ENCODE data around the gene GAB2. TPM values are rescaled to one million over a fixed set of nuclear protein-coding genes. Genes with fewer than 3 reads are reported as not detected.

Gene GAB2
- total RNA-seq, 2 experiments from 2014 or later: 15.9 to 16.6 TPM

- ChIA-PET CTCF (interaction anchor here (1.0 to 1.5 kb wide), 2 partner anchors 12 to 134 kb away, joined by 3 to 4 read pairs; no protein-coding TSS in a partner anchor), POLR2A (interaction anchor here (0.7 kb wide), 1 partner anchor 140 kb away, joined by 4 read pairs; no protein-coding TSS in a partner anchor)
- H3K4me1 Mint-ChIP-seq: peaks cover 59% of the 10 kb centered on the region
- H3K9me3 Mint-ChIP-seq: peaks cover 2% of the 10 kb centered on the region
- H3K36me3 Mint-ChIP-seq (ENCODE audit: low read depth): peaks cover 6% of the 10 kb centered on the region
- H3K27ac Mint-ChIP-seq: peak overlapping the region; percentile 85
- H3K4me3 Mint-ChIP-seq: no peak overlapping the region
- H3K27me3 Mint-ChIP-seq: peaks cover 4% of the 10 kb centered on the region
- DNase-seq: peak; percentile 19
Measured at GRCh38 chr11:78424334-78425270, 7.0 kb upstream of the GAB2 start.

DNA sequence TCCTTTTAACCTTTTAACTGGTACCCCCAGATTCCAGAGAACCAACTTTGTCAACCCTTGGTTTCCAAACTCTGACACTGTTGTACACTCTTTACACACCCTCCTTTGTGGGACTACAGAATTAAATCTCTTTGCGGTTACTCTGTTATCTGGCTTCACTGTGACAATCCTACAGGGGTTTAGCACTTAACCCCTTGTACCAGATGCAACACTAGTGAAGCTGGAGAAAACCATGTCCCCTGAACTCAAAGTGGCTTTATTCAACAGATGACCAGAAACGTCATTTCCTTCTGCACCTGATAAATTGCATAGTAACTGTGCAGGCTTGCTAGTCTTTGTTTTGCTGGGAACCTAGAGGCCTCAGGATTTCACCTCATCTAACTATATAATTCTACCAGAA is 5.6 kb upstream of the GAB2 start:
- H3K27ac Mint-ChIP-seq: no peak overlapping the region
- peaks cover 17% of the 10 kb centered on the region for H3K27me3 Mint-ChIP-seq
- no peak overlapping the region for H3K4me3 Mint-ChIP-seq
- peaks cover 60% of the 10 kb centered on the region for H3K4me1 Mint-ChIP-seq
- H3K9me3 Mint-ChIP-seq: peaks cover 2% of the 10 kb centered on the region
- POLR2A ChIA-PET: no interaction called here
- no peak for DNase-seq
- CTCF ChIA-PET: interaction anchor here (0.6 kb wide), 1 partner anchor 100 kb away, joined by 5 read pairs; no protein-coding TSS in a partner anchor
- H3K36me3 Mint-ChIP-seq (ENCODE audit: low read depth): peaks cover 3% of the 10 kb centered on the region

DNA sequence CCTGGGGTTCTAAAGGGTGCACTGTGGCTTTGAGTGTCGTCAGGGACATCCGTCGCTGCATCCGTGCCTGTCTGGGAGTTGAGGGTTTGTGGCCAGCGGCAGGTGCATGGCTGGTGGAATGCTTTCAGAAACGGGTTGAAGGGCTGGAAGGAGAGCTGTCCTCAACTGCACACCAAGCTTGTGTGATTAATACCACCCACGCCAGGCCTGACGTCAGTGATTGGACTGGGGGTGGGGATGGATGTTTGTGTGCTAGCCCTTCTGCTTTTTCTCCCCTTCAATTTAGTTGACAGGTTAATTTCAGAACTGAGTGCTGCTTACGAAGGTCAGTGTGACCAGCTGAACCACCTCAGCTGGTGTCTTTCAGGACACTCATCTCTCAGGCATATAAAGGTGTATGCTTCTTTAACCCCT is 3.2 kb upstream of the GAB2 start:
- CTCF ChIA-PET: interaction anchor here (0.5 to 1.8 kb wide), 10 partner anchors 8 to 374 kb away, joined by 3 to 7 read pairs (median 4); no protein-coding TSS in a partner anchor
- DNase-seq: peak; percentile 20
- POLR2A ChIA-PET: no interaction called here
- Mint-ChIP-seq H3K4me3 (no peak overlapping the region), H3K27ac (no peak overlapping the region), H3K4me1 (peaks cover 61% of the 10 kb centered on the region), H3K36me3 (ENCODE audit: low read depth) (peaks cover 5% of the 10 kb centered on the region), H3K27me3 (peaks cover 19% of the 10 kb centered on the region), H3K9me3 (peaks cover 2% of the 10 kb centered on the region)

DNA sequence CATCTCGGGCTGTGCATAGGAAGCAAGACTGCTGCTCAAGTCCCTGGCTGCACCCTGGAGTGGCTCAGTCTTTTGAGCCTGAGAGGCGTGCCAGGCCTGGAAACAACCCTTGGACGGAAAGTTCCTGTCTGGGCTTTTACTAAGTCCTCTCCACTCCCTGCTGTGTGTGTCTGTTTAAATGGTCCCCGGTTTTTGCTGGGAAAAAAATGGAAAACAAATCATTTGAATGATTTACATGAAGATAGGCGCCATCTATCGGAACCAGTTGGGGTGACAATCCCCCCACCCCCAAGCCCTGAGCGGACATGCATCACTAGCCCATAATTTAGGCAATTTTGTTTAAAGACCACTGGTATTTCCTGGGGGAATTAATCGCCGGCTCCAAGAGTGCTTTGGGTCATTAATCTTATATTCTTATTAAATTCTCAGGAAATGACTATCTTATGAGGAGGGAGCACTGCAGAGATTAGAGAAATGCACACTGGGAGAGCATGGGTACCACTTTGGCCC is 2.7 kb upstream of the GAB2 start:
- H3K4me1 Mint-ChIP-seq: peaks cover 60% of the 10 kb centered on the region
- H3K27ac Mint-ChIP-seq: no peak overlapping the region
- CTCF ChIA-PET: interaction anchor here (0.5 to 1.8 kb wide), 13 partner anchors 8 to 373 kb away, joined by 3 to 7 read pairs (median 4); no protein-coding TSS in a partner anchor
- H3K4me3 Mint-ChIP-seq: no peak overlapping the region
- peak; percentile 50 for DNase-seq
- H3K36me3 Mint-ChIP-seq (ENCODE audit: low read depth): peaks cover 5% of the 10 kb centered on the region
- POLR2A ChIA-PET: no interaction called here
- H3K9me3 Mint-ChIP-seq: peaks cover 2% of the 10 kb centered on the region
- peaks cover 19% of the 10 kb centered on the region for H3K27me3 Mint-ChIP-seq

DNA sequence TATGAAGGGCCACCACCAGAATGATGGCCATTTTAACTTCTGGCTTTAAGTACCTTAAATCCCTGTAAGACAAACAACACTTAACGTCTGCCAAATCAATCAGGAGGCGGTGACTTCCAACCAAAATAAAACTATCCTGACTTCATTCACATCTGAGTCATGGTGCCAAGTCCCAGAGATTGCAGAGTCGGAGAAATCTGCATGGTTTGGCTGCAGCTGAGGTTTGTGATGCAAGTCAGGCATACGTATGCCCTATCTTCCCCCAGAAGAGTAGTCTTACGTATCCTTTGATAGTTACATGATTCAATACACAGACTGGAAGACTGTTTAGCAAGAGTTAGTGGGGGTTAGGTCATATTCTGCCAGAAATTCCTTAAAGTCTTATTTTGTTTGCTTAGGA is 1.7 kb upstream of the GAB2 start:
- peaks cover 19% of the 10 kb centered on the region for H3K27me3 Mint-ChIP-seq
- H3K4me1 Mint-ChIP-seq: peaks cover 52% of the 10 kb centered on the region
- peaks cover 3% of the 10 kb centered on the region for H3K36me3 Mint-ChIP-seq (ENCODE audit: low read depth)
- ChIA-PET POLR2A (no interaction called here), CTCF (interaction anchor here (0.6 to 2.5 kb wide), 8 partner anchors 12 to 191 kb away, joined by 3 to 17 read pairs (median 5); no protein-coding TSS in a partner anchor)
- no peak for DNase-seq
- no peak overlapping the region for H3K27ac Mint-ChIP-seq
- H3K4me3 Mint-ChIP-seq: no peak overlapping the region
- H3K9me3 Mint-ChIP-seq: peaks cover 2% of the 10 kb centered on the region

DNA sequence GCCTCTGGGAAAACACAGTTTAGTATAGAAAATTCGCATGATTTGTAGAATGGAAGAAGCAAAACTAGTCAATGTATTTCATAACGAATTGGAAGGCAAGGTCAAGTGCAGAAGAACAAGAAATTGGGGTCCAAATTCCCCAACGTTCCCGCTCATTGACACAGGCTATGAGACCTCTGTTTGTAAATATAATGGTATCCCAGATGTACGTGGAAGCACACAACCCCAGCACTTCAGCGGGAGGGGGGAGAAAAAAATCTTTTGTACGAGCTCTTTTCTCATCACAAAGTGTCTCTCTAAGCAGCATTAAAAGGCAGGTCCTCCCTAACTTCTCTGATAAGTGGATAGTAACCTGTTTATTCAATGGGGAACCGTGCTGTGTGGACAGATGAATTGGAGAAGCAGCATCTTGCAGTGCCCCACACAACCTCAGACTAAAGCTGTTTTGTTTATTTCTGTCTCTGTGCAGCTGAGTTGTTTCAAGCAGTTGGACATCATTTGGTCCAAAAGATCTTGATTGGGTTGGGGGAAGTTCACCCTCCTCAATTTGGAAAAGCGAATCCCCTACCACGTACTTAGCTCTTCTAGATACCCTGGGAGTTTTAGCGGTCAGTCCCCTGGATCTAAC is 1.1 kb upstream of the GAB2 start:
- POLR2A ChIA-PET: no interaction called here

GRCh38 chr11:78417888-78418583 is 416 bp upstream of the GAB2 start:
- Mint-ChIP-seq H3K27me3 (peaks cover 19% of the 10 kb centered on the region), H3K9me3 (no peaks in the 10 kb centered on the region), H3K27ac (peak overlapping the region; percentile 91), H3K36me3 (ENCODE audit: low read depth) (peaks cover 2% of the 10 kb centered on the region), H3K4me3 (peak overlapping the region; percentile 75), H3K4me1 (peaks cover 52% of the 10 kb centered on the region)
- peak; percentile 78 for DNase-seq
- ChIA-PET POLR2A (interaction anchor here (0.6 kb wide), 2 partner anchors 11 to 35 kb away, joined by 3 read pairs; no protein-coding TSS in a partner anchor), CTCF (interaction anchor here (0.6 to 2.5 kb wide), 12 partner anchors 9 to 273 kb away, joined by 3 to 17 read pairs (median 4); no protein-coding TSS in a partner anchor)

More for the DNA sequence above, 1.1 kb upstream of the GAB2 start:
- no peaks in the 10 kb centered on the region for H3K9me3 Mint-ChIP-seq
- CTCF ChIA-PET: interaction anchor here (0.6 to 2.5 kb wide), 12 partner anchors 9 to 273 kb away, joined by 3 to 17 read pairs (median 4); no protein-coding TSS in a partner anchor
- peak overlapping the region; percentile 91 for H3K27ac Mint-ChIP-seq
- H3K27me3 Mint-ChIP-seq: peaks cover 19% of the 10 kb centered on the region
- H3K36me3 Mint-ChIP-seq (ENCODE audit: low read depth): peaks cover 2% of the 10 kb centered on the region
- peak overlapping the region; percentile 75 for H3K4me3 Mint-ChIP-seq
- peaks cover 47% of the 10 kb centered on the region for H3K4me1 Mint-ChIP-seq
- DNase-seq: no peak

DNA sequence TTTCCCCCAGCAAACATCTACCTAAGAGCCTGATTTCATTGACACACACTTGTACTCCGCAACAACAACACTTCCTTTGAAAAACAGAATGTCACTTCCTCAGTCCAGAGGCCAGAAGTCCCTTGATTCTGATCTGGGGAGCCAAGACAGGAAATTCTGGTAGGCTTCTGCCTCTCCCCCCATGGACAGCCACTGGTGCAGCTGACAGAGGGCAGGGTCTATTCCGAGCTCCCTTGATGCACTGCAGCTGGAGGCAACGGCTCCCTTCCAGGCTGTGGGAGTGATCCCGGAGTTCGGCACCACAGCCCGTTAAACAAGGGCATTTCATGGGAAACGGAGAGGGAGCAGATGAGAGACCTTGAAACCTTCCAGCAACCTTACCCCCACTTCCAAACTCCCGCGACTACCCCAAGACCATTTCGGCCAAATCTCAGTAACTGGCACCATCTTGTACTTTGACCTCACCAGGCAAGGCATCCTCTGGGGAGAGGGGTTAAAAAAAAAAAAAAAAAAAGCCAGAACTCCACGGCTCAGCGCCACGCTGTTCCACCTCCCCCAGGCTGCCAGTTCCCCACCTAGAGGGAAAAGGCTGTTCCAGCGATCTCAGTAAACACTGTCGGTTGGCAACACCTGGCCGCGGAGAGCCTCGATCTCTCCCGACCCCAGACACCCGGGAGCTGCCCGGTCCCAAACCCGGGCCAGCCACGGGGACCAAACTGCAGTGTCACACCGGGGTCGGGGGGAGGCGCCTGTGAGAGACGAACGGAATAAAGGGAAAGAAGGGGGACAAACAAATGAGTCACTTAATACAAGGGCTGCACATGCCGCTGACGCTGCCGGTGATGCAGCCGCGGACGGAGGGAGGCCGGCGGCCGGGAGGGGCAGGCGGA is 1.1 kb downstream of the GAB2 start:
- peaks cover 54% of the 10 kb centered on the region for H3K4me1 Mint-ChIP-seq
- CTCF ChIA-PET: interaction anchor here (0.6 to 2.1 kb wide), 18 partner anchors 11 to 245 kb away, joined by 3 to 9 read pairs (median 3); partner anchors contain the start of gene NARS2

GRCh38 chr11:78415338-78415737 is 2.3 kb downstream of the GAB2 start:
- Mint-ChIP-seq H3K4me1 (peaks cover 46% of the 10 kb centered on the region), H3K9me3 (no peaks in the 10 kb centered on the region), H3K4me3 (peak overlapping the region; percentile 41), H3K36me3 (ENCODE audit: low read depth) (peaks cover 5% of the 10 kb centered on the region), H3K27ac (no peak overlapping the region), H3K27me3 (peaks cover 19% of the 10 kb centered on the region)
- no peak for DNase-seq
- ChIA-PET POLR2A (no interaction called here), CTCF (interaction anchor here (0.6 to 1.8 kb wide), 4 partner anchors 18 to 244 kb away, joined by 3 to 9 read pairs (median 3); no protein-coding TSS in a partner anchor)

More for the DNA sequence above, 1.1 kb downstream of the GAB2 start:
- peaks cover 2% of the 10 kb centered on the region for H3K36me3 Mint-ChIP-seq (ENCODE audit: low read depth)
- H3K27me3 Mint-ChIP-seq: peaks cover 19% of the 10 kb centered on the region
- peak overlapping the region; percentile 85 for H3K27ac Mint-ChIP-seq
- peak; percentile 80 for DNase-seq
- peak overlapping the region; percentile 95 for H3K4me3 Mint-ChIP-seq
- POLR2A ChIA-PET: interaction anchor here (0.6 kb wide), 2 partner anchors 77 to 131 kb away, joined by 4 read pairs; no protein-coding TSS in a partner anchor
- H3K9me3 Mint-ChIP-seq: no peaks in the 10 kb centered on the region

DNA sequence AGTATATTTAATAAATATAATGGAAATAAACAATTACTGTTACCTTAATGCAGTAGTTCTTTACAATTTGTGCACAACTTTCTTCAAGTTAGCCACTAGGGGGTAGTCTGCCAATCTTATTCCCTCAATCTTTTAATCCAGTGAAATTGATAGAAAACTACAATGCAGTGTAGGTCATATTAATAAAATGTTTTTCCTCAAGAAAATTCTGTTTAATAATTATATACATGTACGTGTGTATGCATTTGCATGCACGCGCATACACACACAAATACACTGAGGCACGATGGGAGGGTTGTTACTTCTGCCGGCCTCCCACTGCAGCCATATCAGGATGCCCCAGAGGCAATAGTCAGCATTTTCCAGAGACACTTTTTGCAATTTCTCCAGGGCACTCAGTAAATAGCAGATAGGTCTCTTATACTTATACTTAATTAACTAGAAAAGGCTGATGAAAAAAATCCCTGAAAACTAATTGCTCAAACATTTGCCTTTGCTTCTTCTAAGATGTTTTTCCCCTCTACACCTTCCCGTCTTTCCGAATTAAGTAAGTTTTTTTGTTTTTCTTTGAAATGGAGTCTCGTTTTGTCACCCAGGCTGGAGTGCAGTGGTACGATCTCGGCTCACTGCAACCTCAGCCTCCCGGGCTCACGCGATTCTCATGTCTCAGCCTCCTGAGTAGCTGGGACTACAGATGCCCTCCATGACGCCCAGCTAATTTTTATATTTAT is 3.1 kb downstream of the GAB2 start:
- H3K9me3 Mint-ChIP-seq: peaks cover 3% of the 10 kb centered on the region
- DNase-seq: no peak
- no peak overlapping the region for H3K4me3 Mint-ChIP-seq
- H3K4me1 Mint-ChIP-seq: peaks cover 40% of the 10 kb centered on the region
- H3K36me3 Mint-ChIP-seq (ENCODE audit: low read depth): peaks cover 7% of the 10 kb centered on the region
- CTCF ChIA-PET: no interaction called here
- no peak overlapping the region for H3K27ac Mint-ChIP-seq
- POLR2A ChIA-PET: no interaction called here
- H3K27me3 Mint-ChIP-seq: peaks cover 15% of the 10 kb centered on the region

GRCh38 chr11:78408619-78409018 is 9.0 kb downstream of the GAB2 start:
- peaks cover 23% of the 10 kb centered on the region for H3K4me1 Mint-ChIP-seq
- no peaks in the 10 kb centered on the region for H3K27me3 Mint-ChIP-seq
- no peak overlapping the region for H3K4me3 Mint-ChIP-seq
- POLR2A ChIA-PET: no interaction called here
- H3K9me3 Mint-ChIP-seq: peaks cover 20% of the 10 kb centered on the region
- H3K36me3 Mint-ChIP-seq (ENCODE audit: low read depth): peaks cover 32% of the 10 kb centered on the region
- H3K27ac Mint-ChIP-seq: no peak overlapping the region
- DNase-seq: no peak
- CTCF ChIA-PET: no interaction called here

Measured in activated CD4-positive, alpha-beta T cell treated with anti-CD3 and anti-CD28 coated beads, Interleukin-2, amount 10 ng/mL, durations not matched to agents 7 days and 5 days (primary cell).